ENCODE results near the gene HSP90AB1. TPM values are rescaled to one million over a fixed set of nuclear protein-coding genes. Genes with fewer than 3 reads are reported as not detected.

Gene HSP90AB1
- total RNA-seq, 1 donor from 2014 or later, result 914 TPM

- H3K27me3 Mint-ChIP-seq (ENCODE audit: low read depth, unreplicated experiment), result peaks cover 3% of the 10 kb centered on the region
- no peak overlapping the region for H3K27ac Mint-ChIP-seq (ENCODE audit: unreplicated experiment)
- no peaks in the 10 kb centered on the region for H3K27me3 ChIP-seq (ENCODE audit: insufficient read depth, low read length)
- TF ChIP-seq EZH2 (IDR thresholded peaks at IDR 0.05; ENCODE audit: insufficient read depth, low read length), result no peak
- peaks cover 3% of the 10 kb centered on the region for H3K9me3 Mint-ChIP-seq (ENCODE audit: unreplicated experiment)
- H3K27ac ChIP-seq (ENCODE audit: low read depth, low read length), result no peak overlapping the region
- peaks cover 3% of the 10 kb centered on the region for H3K36me3 ChIP-seq (ENCODE audit: insufficient read depth, low read length)
- no peak overlapping the region for H3K9ac ChIP-seq (ENCODE audit: low read length)
- H3K9me3 ChIP-seq (ENCODE audit: insufficient read depth, low read depth, low read length), result no peaks in the 10 kb centered on the region
- no peak overlapping the region for H2AFZ ChIP-seq (ENCODE audit: low read depth, low read length)
- H3K36me3 Mint-ChIP-seq (ENCODE audit: low read depth, unreplicated experiment), result peaks cover 5% of the 10 kb centered on the region
- no peak overlapping the region for H3K4me3 Mint-ChIP-seq (ENCODE audit: unreplicated experiment)
- H4K20me1 ChIP-seq (ENCODE audit: insufficient read depth, low read length), result peaks cover 14% of the 10 kb centered on the region
- H3K4me1 ChIP-seq (ENCODE audit: insufficient read depth, low read length), result peaks cover 6% of the 10 kb centered on the region
- DNase-seq (ENCODE audit: low read depth) (no peak), FAIRE-seq (no peak)
- no peak overlapping the region for H3K4me3 ChIP-seq (ENCODE audit: insufficient read depth, low read depth, low read length)
- no peak overlapping the region for H3K4me2 ChIP-seq (ENCODE audit: low read length)
- peaks cover 3% of the 10 kb centered on the region for H3K4me1 Mint-ChIP-seq (ENCODE audit: low read depth, unreplicated experiment)
- H3K79me2 ChIP-seq (ENCODE audit: insufficient read depth, low read length), result peaks cover 19% of the 10 kb centered on the region
These were observed 3.6 kb upstream of the HSP90AB1 start for GRCh38 chr6:44243345-44243744.

- Mint-ChIP-seq H3K27me3 (ENCODE audit: low read depth, unreplicated experiment) (no peaks in the 10 kb centered on the region), H3K36me3 (ENCODE audit: low read depth, unreplicated experiment) (peaks cover 21% of the 10 kb centered on the region), H3K4me1 (ENCODE audit: low read depth, unreplicated experiment) (peaks cover 21% of the 10 kb centered on the region), H3K9me3 (ENCODE audit: unreplicated experiment) (peaks cover 3% of the 10 kb centered on the region), H3K27ac (ENCODE audit: unreplicated experiment) (peak overlapping the region; percentile 43), H3K4me3 (ENCODE audit: unreplicated experiment) (peak overlapping the region; percentile 98)
- Histone ChIP-seq H3K27me3 (ENCODE audit: insufficient read depth, low read length) (no peaks in the 10 kb centered on the region), H3K9me3 (ENCODE audit: insufficient read depth, low read depth, low read length) (no peaks in the 10 kb centered on the region), H2AFZ (ENCODE audit: low read depth, low read length) (peak overlapping the region; percentile 93), H4K20me1 (ENCODE audit: insufficient read depth, low read length) (peaks cover 36% of the 10 kb centered on the region), H3K79me2 (ENCODE audit: insufficient read depth, low read length) (peaks cover 40% of the 10 kb centered on the region), H3K4me2 (ENCODE audit: low read length) (peak overlapping the region; percentile 93), H3K27ac (ENCODE audit: low read depth, low read length) (no peak overlapping the region), H3K4me3 (ENCODE audit: insufficient read depth, low read depth, low read length) (peak overlapping the region; percentile 100), H3K4me1 (ENCODE audit: insufficient read depth, low read length) (peaks cover 17% of the 10 kb centered on the region), H3K36me3 (ENCODE audit: insufficient read depth, low read length) (peaks cover 24% of the 10 kb centered on the region), H3K9ac (ENCODE audit: low read length) (peak overlapping the region; percentile 100)
- DNase-seq (ENCODE audit: low read depth) (no peak), FAIRE-seq (no peak)
- TF ChIP-seq EZH2 (IDR thresholded peaks at IDR 0.05; ENCODE audit: insufficient read depth, low read length), result no peak
- no peak for TF ChIP-seq CTCF (IDR thresholded peaks at IDR 0.05; ENCODE audit: insufficient read depth, low read depth, low read length)
These were observed 1.4 kb upstream of the HSP90AB1 start for GRCh38 chr6:44245391-44245911.

DNA sequence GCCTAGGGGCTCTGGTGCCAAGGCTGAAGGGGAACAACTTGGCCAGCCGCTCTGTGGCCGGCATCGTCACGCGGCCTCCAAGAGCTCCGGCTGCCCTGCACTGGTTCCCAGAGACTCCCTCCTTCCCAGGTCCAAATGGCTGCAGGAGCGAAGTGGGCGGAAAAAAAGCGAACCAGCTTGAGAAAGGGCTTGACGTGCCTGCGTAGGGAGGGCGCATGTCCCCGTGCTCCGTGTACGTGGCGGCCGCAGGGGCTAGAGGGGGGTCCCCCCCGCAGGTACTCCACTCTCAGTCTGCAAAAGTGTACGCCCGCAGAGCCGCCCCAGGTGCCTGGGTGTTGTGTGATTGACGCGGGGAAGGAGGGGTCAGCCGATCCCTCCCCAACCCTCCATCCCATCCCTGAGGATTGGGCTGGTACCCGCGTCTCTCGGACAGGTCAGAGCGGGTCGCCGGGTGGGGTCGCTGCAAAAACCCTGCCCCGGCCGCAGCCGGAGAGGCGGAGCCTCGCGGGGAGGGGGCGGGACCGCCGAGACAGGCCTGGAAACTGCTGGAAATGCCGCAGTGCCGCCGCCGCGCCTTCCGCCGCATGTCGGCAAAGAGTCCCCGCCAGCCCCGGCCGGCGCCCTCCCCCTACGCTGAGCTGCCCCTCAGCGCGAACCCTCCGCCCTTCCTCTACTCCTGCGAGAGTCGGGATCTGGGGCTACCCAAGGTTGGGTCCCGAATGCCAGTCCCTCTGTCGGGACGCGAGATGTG is 814 bp upstream of the HSP90AB1 start:
- Mint-ChIP-seq H3K9me3 (ENCODE audit: unreplicated experiment) (peaks cover 3% of the 10 kb centered on the region), H3K36me3 (ENCODE audit: low read depth, unreplicated experiment) (peaks cover 24% of the 10 kb centered on the region), H3K4me1 (ENCODE audit: low read depth, unreplicated experiment) (peaks cover 25% of the 10 kb centered on the region), H3K27ac (ENCODE audit: unreplicated experiment) (peak overlapping the region; percentile 98), H3K27me3 (ENCODE audit: low read depth, unreplicated experiment) (no peaks in the 10 kb centered on the region), H3K4me3 (ENCODE audit: unreplicated experiment) (peak overlapping the region; percentile 98)
- DNase-seq (ENCODE audit: low read depth) (peak; percentile 75), FAIRE-seq (no peak)
- Histone ChIP-seq H4K20me1 (ENCODE audit: insufficient read depth, low read length) (peaks cover 42% of the 10 kb centered on the region), H3K9ac (ENCODE audit: low read length) (peak overlapping the region; percentile 100), H3K9me3 (ENCODE audit: insufficient read depth, low read depth, low read length) (no peaks in the 10 kb centered on the region), H3K4me3 (ENCODE audit: insufficient read depth, low read depth, low read length) (peak overlapping the region; percentile 100), H3K4me2 (ENCODE audit: low read length) (peak overlapping the region; percentile 93), H3K27me3 (ENCODE audit: insufficient read depth, low read length) (no peaks in the 10 kb centered on the region), H3K79me2 (ENCODE audit: insufficient read depth, low read length) (peaks cover 47% of the 10 kb centered on the region), H3K4me1 (ENCODE audit: insufficient read depth, low read length) (peaks cover 17% of the 10 kb centered on the region), H2AFZ (ENCODE audit: low read depth, low read length) (peak overlapping the region; percentile 93), H3K27ac (ENCODE audit: low read depth, low read length) (peak overlapping the region; percentile 92), H3K36me3 (ENCODE audit: insufficient read depth, low read length) (peaks cover 31% of the 10 kb centered on the region)
- TF ChIP-seq EZH2 (IDR thresholded peaks at IDR 0.05; ENCODE audit: insufficient read depth, low read length) (no peak), CTCF (IDR thresholded peaks at IDR 0.05; ENCODE audit: insufficient read depth, low read depth, low read length) (peak; percentile 6)

All from astrocyte (in vitro differentiated cells and primary cell).